ENCODE data around the gene ITGA11.

The ITGA11 gene

GRCh38 chr15:68444336-68444735 is 12.4 kb upstream of the ITGA11 start:
- DNase-seq = no peak

GRCh38 chr15:68442903-68443302 is 10.9 kb upstream of the ITGA11 start:
- DNase-seq = no peak

GRCh38 chr15:68442041-68442440 is 10.1 kb upstream of the ITGA11 start:
- DNase-seq = no peak

- DNase-seq = no peak
These were observed 9.2 kb upstream of the ITGA11 start for GRCh38 chr15:68441045-68441743.

GRCh38 chr15:68440136-68440535 is 8.2 kb upstream of the ITGA11 start:
- no peak for DNase-seq

GRCh38 chr15:68439506-68439905 is 7.5 kb upstream of the ITGA11 start:
- no peak for DNase-seq

GRCh38 chr15:68436680-68437079 is 4.7 kb upstream of the ITGA11 start:
- no peak for DNase-seq

GRCh38 chr15:68435966-68436365 is 4.0 kb upstream of the ITGA11 start:
- no peak for DNase-seq

- DNase-seq = no peak
These were observed 2.1 kb upstream of the ITGA11 start for GRCh38 chr15:68434021-68434420.

GRCh38 chr15:68433551-68433950 is 1.6 kb upstream of the ITGA11 start:
- DNase-seq = no peak

- DNase-seq = no peak
These were observed 590 bp upstream of the ITGA11 start for GRCh38 chr15:68432441-68433064.

- no peak for DNase-seq
These were observed 749 bp downstream of the ITGA11 start for GRCh38 chr15:68431037-68431791.

- no peak for DNase-seq
These were observed 1.4 kb downstream of the ITGA11 start for GRCh38 chr15:68430471-68431036.

- no peak for DNase-seq
These were observed 2.1 kb downstream of the ITGA11 start for GRCh38 chr15:68429691-68430470.

- no peak for DNase-seq
These were observed 3.5 kb downstream of the ITGA11 start for GRCh38 chr15:68428431-68428940.

- no peak for DNase-seq
These were observed 4.0 kb downstream of the ITGA11 start for GRCh38 chr15:68427963-68428362.

- no peak for DNase-seq
These were observed 4.6 kb downstream of the ITGA11 start for GRCh38 chr15:68427366-68427765.

GRCh38 chr15:68426116-68426515 is 5.8 kb downstream of the ITGA11 start:
- DNase-seq = no peak

GRCh38 chr15:68425428-68426060 is 6.4 kb downstream of the ITGA11 start:
- no peak for DNase-seq

GRCh38 chr15:68424754-68425390 is 7.1 kb downstream of the ITGA11 start:
- DNase-seq = no peak
